ENCODE measurements around the gene MEF2A.
"Not testable (repeated sequence)": the region's sequence is repeated elsewhere in the genome, so short reads cannot be mapped to it uniquely, and the experiment has no call there.

MEF2A gene

DNA sequence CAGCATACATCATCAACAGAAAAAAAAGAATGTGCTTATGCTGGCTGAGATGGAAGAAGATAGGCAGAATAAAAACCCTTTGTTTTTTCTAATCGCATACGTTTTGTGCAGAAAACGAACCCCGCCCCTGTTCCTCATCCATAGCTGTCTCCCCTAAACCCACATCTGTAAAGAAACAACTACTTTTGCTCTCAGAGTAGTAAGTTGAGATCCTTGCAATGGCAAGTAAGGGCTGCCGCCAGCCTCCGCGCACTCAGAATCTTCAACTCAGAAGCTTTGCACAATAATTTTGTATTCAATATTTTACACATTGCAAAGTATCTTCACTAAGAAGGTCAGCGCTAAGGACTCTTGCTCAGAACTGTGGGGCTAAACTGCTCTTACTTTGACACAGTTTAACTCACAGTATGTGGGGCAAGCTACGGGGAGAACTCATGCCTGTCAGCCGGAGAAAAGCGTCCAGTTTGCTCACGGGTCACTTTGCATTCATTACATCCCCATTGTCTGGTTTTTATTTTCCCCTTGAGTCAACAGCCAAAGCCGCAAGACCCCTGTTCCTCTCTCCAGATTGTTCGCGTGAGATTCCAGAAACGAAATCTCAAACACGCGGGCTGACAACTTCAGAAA is 166.5 kb downstream of the MEF2A start:
- DNase-seq: no peak

DNA sequence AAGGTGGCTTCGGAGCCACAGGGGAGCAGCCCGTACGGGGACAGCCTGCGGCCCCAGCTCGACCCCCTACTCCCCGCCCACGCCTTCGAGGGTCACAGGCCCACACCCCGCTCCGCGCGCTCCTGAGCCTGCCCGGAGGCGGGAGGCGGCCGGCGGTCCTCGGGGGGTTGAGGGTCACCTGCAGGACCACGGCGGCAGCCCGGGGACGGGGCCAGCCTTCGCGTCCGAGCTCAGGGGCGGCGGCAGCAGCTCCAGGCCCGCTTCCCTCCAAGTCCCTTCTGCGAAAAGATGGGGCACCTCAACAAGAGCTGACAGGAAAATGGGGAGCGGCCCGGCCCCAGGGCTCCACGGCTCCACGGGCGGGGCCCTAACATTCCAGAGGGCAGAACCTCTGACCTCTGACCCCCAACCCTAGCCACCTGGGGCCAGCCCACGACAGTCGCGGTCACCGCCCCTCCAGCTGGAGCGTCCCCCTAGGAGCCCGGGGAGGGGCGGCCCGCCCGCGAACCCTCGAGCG is 167.0 kb downstream of the MEF2A start:
- DNase-seq: no peak

DNA sequence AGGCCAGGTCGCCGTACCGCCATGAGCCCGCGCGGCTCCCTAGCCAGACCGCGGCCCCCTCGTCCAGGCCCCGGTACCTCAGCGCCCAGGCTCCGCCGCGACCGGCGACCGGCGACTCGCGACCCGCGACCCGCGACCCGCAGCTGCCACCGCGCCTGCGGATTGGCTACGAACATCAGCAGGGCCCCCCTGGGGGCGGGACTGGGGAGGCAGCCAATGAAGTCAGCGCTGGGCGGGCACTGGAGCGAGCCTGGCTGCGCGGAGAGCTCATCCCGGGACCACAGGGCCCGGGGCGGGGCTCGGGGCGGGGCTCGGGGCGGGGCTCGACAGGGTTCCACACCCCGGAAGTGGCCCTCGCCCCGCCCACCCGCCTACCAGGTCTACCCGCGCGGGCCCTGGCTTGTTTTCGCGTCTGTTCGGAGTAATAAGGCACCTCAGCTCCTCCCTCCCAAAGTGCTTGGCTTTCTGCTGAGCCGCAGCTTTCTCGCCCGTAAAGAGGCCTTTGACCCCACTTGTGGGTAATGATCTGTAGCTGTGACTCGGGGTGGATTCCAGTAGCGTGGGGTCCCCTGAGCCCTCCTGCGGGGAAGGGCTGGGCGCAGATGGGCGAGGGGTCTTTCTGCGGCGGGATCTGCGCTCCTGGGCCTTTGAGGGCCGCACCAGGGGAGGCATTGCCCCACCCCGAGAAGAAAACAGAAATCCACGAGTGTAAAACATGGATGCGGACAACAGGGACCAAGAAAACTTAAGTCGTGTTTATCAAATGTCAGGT is 167.7 kb downstream of the MEF2A start, which contains the start of gene LYSMD4:
TSS of gene LYSMD4 (minus strand) at position 170 of the 772 bp plus-strand sequence. CDS start 1,438 bp downstream, outside the sequence.
- DNase-seq: peak; percentile 99

DNA sequence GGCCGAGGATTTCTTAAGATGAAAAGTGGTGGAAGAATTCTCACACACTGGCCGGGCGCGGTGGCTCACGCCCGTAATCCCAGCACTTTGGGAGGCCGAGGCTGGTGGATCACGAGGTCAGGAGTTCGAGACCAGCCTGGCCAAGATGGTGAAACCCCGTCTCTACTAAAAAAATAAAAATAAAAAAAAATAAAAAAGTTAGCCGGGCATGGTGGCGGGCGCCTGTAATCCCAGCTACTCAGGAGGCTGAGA is 168.2 kb downstream of the MEF2A start:
- DNase-seq: not testable (repeated sequence)

DNA sequence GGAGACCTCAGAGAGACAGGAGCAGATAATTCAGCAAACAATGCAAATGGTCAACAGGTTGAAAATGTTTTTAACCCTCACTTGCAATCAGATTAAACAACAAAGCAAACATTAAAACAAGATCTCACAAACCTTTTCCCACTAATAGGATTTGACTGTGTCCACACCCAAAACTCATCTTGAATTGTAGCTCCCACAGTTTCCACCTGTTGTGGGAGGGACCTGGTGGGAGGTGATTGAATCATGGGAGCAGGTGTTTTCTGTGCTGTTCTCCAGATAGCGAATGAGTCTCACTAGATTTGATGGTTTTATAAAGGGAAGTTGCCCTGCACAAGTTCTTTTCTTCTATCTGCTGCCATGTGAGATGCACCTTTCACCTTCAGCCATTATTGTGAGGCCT is 168.8 kb downstream of the MEF2A start:
- DNase-seq: no peak

DNA sequence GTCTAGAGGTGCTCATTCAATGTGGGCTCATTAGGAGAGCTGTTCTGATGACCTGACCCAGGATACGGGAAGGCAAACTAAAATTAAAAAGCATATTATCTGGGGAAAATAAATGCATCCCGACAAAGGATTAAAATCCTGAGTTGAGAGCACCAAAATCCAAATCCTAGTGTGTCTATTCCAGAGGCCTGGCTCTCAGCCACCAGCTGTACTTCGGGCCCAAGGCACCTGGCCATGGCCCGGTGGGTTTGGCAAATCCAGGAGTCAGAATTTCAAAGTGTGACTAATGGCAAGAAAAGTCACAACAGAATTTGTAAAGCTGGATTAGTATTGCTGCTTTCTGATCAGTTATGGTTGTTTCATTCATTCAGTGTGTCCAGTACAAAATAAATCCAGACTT is 170.1 kb downstream of the MEF2A start:
- no peak for DNase-seq

DNA sequence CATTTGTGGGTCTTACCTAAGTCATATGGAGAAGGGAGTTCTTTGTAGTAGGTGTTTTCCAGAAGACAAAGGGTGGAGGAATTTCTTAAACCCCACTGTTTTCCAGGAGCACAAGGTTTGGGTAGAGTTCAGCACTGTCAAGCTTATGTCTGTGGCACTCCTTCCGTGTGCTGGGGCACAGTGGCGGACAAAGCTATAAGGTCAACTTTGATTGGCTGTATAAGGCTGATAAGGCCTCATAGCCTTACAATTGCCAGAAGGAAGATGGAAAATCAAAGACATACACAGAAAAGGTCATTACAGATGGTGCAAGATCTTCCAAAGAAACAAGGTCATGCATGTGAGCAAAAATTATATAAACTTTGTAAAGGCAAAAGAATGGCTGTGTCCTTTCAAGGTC is 170.9 kb downstream of the MEF2A start:
- DNase-seq: no peak

DNA sequence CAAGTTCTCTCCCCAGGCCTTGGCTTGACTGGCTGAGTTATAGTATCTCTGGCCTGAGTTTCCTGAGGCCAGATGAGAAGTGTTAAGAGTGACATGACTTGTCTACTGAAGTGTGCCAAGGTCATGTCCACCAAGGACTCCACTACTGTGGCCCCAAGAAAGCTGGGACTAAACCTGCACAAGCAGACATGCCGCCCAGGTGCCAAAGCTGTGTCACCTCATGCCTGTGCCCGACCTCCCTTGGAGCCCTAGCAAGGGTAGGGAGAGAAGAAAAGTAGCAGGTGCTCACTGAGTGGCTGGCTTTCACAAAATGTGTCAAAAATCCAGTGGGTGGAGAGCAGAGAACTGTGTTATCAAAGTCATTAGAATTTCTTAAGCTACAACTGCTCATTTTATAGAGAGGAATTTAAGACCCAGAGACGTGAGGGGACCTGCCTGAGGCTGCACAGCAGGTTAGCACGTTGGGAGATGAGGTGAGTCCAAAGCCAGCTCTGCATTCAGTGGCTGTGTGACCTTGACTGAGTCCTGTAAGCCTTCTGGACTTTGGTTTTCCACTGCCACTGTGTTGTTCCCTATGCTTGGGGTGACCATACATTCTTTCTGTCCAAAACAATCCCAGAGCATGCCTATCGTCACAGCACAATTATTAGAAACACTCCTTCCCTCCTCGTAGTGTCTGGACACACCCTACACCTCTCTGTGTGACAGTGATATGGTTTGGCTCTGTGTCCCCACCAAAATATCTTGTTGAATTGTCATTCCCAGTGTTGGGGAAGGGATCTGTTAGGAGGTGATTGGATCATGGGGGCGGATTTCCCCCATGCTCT is 172.4 kb downstream of the MEF2A start:
- no peak for DNase-seq

DNA sequence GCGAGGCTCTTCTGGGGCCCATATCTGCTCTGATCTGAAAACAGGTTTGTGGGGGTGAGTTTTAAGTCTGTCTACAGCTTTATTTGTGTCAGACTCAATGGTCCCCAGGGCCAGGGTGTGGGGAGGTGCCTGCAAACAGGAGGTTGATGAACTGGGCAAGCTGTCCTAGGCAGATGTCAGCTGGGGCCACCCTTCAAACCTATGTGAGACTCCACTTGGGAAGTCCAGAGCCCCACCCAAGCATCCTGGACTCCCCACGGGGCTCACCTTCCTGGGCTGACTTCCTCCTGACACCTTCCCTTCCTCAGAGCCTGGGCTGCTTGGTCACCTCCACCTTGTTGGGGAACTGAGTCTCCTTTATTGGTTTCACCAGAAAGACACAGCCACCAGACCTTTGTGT is 176.1 kb downstream of the MEF2A start:
- DNase-seq: no peak

DNA sequence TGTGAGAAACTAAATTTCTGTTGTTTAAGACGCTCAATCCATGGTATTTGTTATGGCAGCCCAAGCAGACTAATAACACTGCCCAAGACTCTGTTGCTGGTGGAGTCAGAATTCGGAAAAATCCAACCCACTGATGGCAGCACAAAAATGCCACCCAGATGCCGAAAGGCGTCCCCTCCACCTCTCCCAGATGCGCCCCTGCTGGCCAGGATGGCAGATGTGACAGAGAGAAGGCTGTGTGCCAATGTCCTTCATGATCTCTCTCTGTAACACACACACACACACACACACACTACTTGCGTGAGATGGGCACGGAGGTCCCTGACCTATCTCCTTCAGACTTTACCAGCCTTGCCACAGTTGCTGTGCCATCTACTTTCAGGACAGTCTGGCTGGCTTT is 178.4 kb downstream of the MEF2A start:
- DNase-seq: no peak

DNA sequence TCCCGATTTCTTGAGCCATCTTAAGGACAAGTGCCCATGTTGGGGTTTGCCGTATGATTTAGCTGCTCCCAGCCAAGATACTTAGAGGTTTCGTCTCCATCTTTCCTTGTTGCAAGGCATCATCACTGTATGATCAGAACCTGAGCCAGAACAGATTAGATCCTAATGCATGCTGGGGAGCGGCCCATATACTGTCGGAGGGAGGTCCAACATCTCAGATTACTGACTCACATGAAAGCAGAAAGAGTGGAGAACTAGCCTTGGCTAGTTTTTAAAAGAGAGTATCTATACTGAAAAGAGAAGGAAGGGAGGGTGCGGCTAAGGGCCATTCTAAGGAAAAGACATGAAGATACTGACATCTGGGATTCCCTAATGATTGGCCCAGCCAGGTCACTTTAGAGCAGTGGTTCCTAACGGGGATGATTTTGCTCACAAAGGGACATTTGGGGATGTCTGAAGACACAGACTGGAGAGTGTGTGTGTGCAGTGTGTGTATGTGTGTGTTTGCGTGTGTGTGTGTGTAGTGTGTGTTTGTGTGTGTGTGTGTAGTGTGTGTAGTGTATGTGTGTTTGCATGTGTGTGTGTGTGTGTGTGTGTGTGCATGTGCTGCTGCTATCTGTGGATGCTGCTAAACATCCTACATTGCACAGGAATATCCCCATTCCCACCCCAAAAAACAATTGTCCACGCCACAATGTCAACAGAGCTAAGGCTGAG is 179.7 kb downstream of the MEF2A start:
- no peak for DNase-seq

DNA sequence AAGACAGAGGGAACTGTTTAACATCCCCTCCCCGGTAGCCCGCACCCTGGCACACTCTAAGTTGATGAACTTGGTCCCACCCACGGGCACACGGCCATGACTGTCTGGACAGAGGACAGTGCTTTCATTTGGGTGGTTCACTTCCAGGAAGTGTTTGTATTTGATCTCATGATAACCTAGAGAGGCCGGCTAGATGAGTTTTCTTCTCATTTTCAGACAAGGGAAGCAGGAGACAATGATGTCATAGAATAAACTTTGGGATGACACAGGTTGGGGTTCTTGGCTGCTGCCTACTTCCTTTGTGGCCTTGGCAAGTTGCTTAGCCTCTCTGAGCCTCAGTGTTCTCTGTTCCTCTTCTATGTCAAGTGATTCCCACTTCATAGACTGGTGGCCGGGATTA is 183.6 kb downstream of the MEF2A start:
- no peak for DNase-seq

DNA sequence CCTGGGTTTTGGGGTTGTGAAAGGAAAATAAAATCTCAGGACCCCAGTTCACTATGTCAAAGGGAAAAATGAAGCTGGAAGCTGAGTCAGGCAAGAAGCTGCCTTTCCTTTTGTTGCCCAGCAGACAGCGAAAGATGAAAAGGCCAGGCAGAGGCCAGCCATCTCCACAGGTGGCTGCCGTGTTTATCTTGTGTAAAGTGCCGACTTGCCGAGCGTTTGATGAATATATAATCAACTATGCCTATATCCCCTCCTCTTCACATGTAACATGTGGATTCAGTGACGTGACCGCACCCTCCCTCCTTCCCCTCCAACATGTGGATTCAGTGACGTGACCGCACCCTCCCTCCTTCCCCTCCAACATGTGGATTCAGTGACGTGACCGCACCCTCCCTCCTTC is 184.5 kb downstream of the MEF2A start:
- DNase-seq: not testable (repeated sequence)

DNA sequence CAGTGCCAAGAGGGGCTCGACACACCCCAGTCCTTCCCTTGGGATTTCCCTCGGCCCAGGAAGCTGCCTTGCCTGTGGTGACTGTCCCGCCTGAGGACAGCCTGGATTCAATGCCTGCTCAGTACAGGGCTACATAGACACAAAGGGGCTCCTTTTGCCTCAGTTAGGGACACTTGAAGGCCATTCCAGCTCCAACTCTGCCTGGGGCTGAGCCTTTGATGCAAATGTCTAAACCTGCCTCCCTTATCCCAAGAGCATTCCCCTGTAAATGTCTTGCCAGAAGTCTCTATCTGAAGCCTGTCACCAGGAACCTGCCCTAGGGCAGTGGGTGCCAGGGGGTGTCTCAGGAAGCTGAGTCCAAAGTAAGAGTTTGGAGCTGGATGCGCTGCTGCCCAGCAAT is 186.8 kb downstream of the MEF2A start:
- DNase-seq: no peak

DNA sequence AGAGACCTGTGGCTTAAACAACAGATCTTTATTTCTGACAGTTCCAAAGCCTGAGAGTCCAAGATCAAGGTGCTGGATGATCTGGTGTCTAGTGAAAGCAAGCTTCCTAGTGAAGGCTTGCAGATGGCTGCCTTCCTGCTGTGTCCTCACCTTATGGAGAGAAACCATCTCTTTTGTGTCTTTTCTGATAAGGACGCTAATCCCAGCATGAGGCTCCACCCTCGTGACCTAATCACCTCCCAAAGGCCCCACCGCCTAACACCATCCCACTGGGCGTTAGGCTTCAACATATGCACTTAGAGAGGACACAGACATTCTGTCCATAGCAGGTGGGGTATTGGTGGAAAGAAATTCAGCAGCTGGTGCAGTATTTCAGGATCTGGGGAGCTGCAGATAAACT is 187.3 kb downstream of the MEF2A start:
- no peak for DNase-seq

DNA sequence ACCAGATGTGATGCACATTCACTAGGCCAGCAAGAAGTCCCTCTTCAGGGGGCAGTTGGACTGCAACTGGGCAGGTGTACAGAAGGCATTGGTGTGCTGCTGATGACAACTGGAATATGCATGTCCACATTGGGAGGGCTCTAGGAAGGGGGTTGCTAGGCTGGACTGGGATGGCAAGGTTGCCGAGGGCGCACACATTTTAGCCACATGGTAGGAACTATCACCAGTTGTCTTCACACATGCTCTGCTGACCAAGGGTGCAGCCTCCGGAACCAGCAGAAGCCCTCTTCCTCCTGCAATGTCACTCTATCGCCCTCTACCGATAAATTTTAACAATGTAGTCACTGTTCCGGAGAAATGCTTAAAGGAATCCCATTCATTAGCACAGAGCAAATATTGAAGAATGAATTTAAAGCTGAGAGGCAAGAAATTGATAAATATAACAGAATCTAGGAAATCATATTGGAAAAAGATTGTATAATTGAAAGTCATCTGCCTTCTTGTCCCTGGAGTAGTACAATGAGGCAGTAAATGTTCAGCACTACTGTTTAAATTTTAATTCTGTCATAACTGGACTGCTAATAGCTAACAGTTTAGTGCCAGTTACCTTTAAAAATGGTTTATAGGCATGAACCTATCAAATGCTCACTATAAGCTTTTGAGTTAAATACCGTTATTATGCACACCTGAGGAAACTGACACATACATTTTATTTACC is 190.1 kb downstream of the MEF2A start:
- no peak for DNase-seq

DNA sequence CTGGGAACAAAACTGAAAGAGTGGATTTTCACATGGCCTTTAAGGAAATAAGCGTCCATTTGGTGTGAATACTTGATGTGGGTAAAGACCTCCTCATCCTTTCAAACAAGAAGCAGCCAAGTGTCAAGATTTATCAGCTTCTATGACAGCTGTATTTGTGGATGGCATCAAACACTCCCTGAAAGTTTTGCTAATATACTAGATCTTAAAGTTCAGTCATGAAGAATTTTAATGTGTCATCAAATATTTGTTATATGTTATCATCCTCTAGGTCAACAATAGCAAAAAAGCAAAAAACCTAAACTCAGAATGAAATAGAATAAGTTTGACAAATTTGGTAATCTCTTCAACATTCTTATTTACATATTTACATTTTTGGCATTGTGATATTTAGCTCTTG is 196.5 kb downstream of the MEF2A start:
- no peak for DNase-seq

DNA sequence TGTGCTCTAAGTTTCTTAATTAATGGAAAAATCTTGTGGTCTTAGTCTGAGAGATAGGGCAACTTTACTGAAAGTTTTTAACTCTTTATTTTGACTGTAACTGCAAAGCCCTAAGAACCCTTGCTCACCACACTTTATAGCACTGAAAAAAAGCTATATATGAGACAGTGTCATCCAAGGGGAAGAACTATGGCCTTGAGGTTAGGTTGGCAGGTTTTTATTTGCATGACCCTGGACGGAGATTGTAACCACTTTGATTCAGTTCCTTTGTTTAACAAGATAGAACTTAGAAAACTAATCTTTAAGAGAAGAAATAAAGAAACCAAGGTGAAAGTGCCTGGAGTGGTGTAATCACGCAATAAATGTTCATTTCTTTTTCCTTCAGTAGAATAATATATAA is 198.0 kb downstream of the MEF2A start:
- DNase-seq: no peak

DNA sequence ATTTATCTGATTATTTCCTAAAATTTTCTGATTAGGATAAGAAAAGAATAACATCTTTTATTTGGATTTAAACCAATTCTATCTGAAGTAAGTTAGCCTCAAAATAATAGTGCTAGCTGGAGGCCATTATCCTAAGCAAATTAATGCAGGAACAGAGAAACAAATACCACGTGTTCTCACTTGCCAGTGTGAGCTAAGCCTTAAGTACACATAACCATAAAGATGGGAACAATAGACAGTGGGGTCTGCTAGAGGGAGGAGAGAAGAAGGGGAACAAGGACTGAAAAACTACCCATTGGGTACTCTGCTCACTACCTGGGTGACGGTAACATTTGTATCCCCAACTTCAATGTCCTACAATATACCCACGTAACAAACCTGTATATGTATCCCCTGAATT is 198.7 kb downstream of the MEF2A start:
- DNase-seq: no peak

Data from activated CD8-positive, alpha-beta memory T cell treated with anti-CD3 and anti-CD28 coated beads, Interleukin-2, amount 50 U/mL, for 48 hours (primary cell).